BLaER1 (cell line): ENCODE measurements around the gene CTBP1.

ENCODE experiments used
- H3K27ac ChIP-seq: shearing (Covaris generic); formaldehyde crosslinking; 2 replicates; pipeline ENCODE4 v1.8.1; 2022
- H3K27me3 ChIP-seq: shearing (Covaris generic); formaldehyde crosslinking; 2 replicates; pipeline ENCODE4 v1.8.1; 2022
- H3K36me3 ChIP-seq: shearing (Covaris generic); formaldehyde crosslinking; 2 replicates; pipeline ENCODE4 v1.8.1; 2022
- H3K4me1 ChIP-seq: shearing (Covaris generic); formaldehyde crosslinking; 2 replicates; pipeline ENCODE4 v1.8.1; 2022
- H3K4me2 ChIP-seq: shearing (Covaris generic); formaldehyde crosslinking; 2 replicates; pipeline ENCODE4 v1.8.1; 2022
- H3K4me3 ChIP-seq: shearing (Covaris generic); formaldehyde crosslinking; 2 replicates; pipeline ENCODE4 v1.8.1; 2022
- H3K9ac ChIP-seq: shearing (Covaris generic); formaldehyde crosslinking; 2 replicates; pipeline ENCODE4 v1.8.1; 2022
- H3K9me3 ChIP-seq: shearing (Covaris generic); formaldehyde crosslinking; 2 replicates; pipeline ENCODE4 v1.8.1; 2022
- H4K20me1 ChIP-seq: shearing (Covaris generic); formaldehyde crosslinking; 2 replicates; pipeline ENCODE4 v1.8.1; 2022
- Cebpa-rat ChIP-seq: shearing (Covaris generic); IDR thresholded peaks from 2 replicates; pipeline ENCODE4 v1.8.1; 2022

The CTBP1 gene

GRCh38 chr4:1218634-1219565 lies 30.0 kb downstream of the CTBP1 start:
- 0 out of 2 replicates have a peak, but pooled peaks cover 5% of the 10 kb centered on the region for H3K27me3 ChIP-seq
- peak overlapping the region; percentile 66; the same call in 1 of the 2 replicates for H3K9ac ChIP-seq
- H3K36me3 ChIP-seq: peaks cover 44% of the 10 kb centered on the region
- no peak for TF ChIP-seq Cebpa-rat
- peak overlapping the region; percentile 60 for H3K4me3 ChIP-seq
- H4K20me1 ChIP-seq: peaks cover 100% of the 10 kb centered on the region
- H3K9me3 ChIP-seq: no peaks in the 10 kb centered on the region
- peak overlapping the region; percentile 85 for H3K27ac ChIP-seq
- H3K4me1 ChIP-seq: peaks cover 99% of the 10 kb centered on the region
- H3K4me2 ChIP-seq: peak overlapping the region; percentile 95

DNA sequence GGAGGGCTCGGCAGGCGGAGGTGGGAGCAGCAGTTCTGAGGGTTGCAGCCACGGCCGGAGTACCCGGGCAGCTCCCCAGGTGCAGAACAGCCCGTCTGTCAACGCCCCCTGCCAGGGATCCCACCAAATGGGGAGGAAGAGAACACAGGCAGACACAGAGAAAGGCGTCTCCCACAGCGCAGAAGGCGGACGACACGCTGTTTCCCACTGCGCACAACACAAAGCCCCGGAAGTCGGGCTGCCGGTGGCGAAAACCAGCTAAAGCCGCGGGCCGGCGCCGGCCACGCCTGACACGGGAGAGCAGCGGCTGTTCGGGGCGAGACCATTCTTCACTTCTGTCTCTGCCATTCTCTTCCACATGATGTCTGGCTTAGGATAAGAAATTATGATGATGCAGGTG lies 31.6 kb downstream of the CTBP1 start:
- H3K4me2 ChIP-seq: peak overlapping the region; percentile 95
- 0 out of 2 replicates have a peak, but pooled peaks cover 5% of the 10 kb centered on the region for H3K27me3 ChIP-seq
- peak overlapping the region; percentile 85 for H3K27ac ChIP-seq
- peak overlapping the region; percentile 66 for H3K9ac ChIP-seq
- H3K36me3 ChIP-seq: peaks cover 44% of the 10 kb centered on the region
- H4K20me1 ChIP-seq: peaks cover 100% of the 10 kb centered on the region
- no peaks in the 10 kb centered on the region for H3K9me3 ChIP-seq
- TF ChIP-seq Cebpa-rat: no peak
- H3K4me3 ChIP-seq: peak overlapping the region; percentile 60
- peaks cover 100% of the 10 kb centered on the region for H3K4me1 ChIP-seq

GRCh38 chr4:1216869-1217294 lies 32.0 kb downstream of the CTBP1 start:
- TF ChIP-seq Cebpa-rat: no peak
- 0 out of 2 replicates have a peak, but pooled peaks cover 5% of the 10 kb centered on the region for H3K27me3 ChIP-seq
- H3K9me3 ChIP-seq: no peaks in the 10 kb centered on the region
- peak overlapping the region; percentile 66 for H3K9ac ChIP-seq
- peaks cover 47% of the 10 kb centered on the region for H3K36me3 ChIP-seq
- peak overlapping the region; percentile 85 for H3K27ac ChIP-seq
- peaks cover 100% of the 10 kb centered on the region for H4K20me1 ChIP-seq
- H3K4me1 ChIP-seq: peaks cover 96% of the 10 kb centered on the region
- peak overlapping the region; percentile 60 for H3K4me3 ChIP-seq
- peak overlapping the region; percentile 95 for H3K4me2 ChIP-seq

DNA sequence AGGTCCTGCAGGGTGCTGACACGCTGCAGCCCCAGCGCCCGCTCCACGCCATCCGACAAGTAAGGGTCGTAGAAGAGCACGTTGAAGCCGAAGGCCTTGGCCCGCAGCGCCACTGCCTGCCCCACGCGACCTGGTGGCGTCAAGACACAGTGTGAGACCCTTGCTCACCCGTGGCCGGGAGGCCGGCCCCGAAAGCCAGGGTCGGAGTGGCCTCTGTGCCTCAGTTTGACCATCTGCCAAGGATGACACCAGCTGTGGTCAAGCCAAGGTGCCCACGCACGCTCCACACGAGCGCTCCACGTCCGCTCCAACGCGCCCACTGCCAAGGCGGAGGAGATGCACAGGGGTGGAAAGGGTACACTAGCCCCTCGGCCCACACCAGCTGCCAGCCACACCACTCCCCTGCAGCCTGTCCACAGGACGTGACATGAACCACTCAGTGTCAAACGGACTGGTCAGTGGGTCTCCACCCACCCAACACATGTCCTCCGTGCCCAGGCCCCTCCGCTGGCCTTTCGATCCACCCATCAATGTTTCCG lies 32.8 kb downstream of the CTBP1 start:
- H3K9ac ChIP-seq: peak overlapping the region; percentile 57; the same call in 1 of the 2 replicates
- no peak for TF ChIP-seq Cebpa-rat
- H4K20me1 ChIP-seq: peaks cover 100% of the 10 kb centered on the region
- no peaks in the 10 kb centered on the region for H3K9me3 ChIP-seq
- peak overlapping the region; percentile 85 for H3K27ac ChIP-seq
- H3K4me2 ChIP-seq: peak overlapping the region; percentile 95
- H3K27me3 ChIP-seq: no peaks in the 10 kb centered on the region
- H3K4me3 ChIP-seq: peak overlapping the region; percentile 60
- peaks cover 93% of the 10 kb centered on the region for H3K4me1 ChIP-seq
- peaks cover 54% of the 10 kb centered on the region for H3K36me3 ChIP-seq

- peak overlapping the region; percentile 60; the same call in 1 of the 2 replicates for H3K4me3 ChIP-seq
- H3K4me2 ChIP-seq: peak overlapping the region; percentile 95
- no peaks in the 10 kb centered on the region for H3K27me3 ChIP-seq
- peaks cover 93% of the 10 kb centered on the region for H3K4me1 ChIP-seq
- H3K36me3 ChIP-seq: peaks cover 61% of the 10 kb centered on the region
- no peak for TF ChIP-seq Cebpa-rat
- no peaks in the 10 kb centered on the region for H3K9me3 ChIP-seq
- peaks cover 100% of the 10 kb centered on the region for H4K20me1 ChIP-seq
- H3K9ac ChIP-seq: no peak overlapping the region
- H3K27ac ChIP-seq: peak overlapping the region; percentile 29; the same call in 1 of the 2 replicates
Observed at GRCh38 chr4:1215141-1216075, 33.5 kb downstream of the CTBP1 start.

DNA sequence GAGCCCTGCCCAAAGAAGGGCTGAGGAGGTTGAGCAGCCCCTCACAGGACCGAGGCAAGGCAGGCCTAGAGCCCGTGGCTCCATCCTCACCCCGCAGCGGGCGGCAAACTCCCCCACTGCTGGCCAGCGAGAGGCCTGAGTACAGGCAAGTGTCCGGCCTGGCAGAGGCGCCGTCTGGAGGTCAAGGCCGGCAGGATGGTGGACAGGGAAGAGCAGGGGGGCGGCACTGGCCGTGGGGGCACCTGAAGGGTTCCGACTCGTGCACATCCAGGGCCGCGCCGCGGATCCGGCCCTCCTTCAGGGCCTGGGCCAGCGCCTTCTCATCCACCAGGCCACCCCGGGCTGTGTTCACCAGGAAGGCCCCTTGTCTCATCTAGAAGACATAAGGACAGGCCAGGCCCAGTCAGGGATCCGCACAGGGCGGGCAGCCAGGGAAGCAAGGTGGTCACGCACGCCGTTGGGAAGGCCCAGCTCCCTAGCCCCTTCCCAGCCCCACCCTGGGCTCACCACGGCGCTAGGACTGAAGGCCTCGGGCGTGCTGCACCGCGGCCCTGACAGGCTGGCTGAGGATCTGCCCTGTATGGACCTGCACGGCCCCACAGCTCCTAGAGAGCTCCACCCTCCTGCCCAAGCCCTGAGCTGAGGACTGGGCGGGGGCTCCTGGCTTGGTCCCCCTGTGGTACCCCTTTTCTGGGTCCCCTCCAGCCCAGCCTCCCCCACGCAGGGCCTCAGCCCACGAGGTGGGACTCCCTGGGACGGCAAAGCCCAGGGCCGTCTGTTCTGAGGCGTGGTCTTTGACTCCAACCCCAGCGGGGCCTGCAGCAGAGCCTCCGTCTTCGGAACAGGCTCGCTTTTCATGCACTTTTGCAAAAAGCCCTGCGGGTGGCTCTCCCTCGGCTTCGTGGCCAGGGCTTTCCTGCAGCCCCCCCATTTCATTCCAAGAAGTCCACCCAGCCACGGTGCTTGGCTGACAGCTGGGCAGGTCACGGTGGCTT lies 34.5 kb downstream of the CTBP1 start:
- H3K27ac ChIP-seq: peak overlapping the region; percentile 20; the same call in 1 of the 2 replicates
- no peaks in the 10 kb centered on the region for H3K27me3 ChIP-seq
- no peak overlapping the region; the same call in 1 of the 2 replicates for H3K4me3 ChIP-seq
- no peaks in the 10 kb centered on the region for H3K9me3 ChIP-seq
- H4K20me1 ChIP-seq: peaks cover 100% of the 10 kb centered on the region
- TF ChIP-seq Cebpa-rat: no peak
- peaks cover 63% of the 10 kb centered on the region for H3K36me3 ChIP-seq
- peaks cover 93% of the 10 kb centered on the region for H3K4me1 ChIP-seq
- peak overlapping the region; percentile 29; the same call in 1 of the 2 replicates for H3K9ac ChIP-seq
- H3K4me2 ChIP-seq: peak overlapping the region; percentile 95

DNA sequence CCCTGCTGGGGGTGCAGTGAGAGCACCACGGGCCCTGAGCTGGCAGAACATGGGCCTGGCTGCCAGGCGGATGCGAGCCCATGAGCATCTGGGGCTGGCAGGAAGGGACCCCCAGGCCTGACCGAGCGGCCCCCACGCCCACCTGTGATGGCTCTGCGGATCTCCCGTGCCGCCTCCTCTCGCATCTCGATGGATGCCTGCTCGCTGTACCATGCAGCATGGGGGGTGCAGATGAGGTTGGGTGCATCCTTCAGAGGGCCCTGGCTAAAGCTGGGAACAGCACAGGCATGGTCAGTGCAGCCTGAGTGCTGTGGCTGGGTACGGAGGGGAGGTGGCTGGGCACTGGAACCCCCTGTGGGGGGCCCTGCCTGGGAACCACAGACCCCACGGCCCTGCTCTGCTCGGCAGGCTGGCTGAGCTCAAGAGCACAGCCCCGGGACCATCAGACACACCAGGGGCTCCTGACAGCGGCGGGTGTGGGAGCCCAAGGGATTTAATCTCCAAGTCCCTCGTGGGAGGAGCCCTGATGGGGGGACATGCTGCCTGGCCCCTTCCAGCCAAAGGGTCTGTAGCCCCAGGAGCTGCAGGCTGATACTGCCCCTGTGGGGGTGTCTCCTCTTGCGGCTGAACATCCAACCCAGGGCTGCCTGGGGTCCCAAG lies 35.5 kb downstream of the CTBP1 start:
- peaks cover 93% of the 10 kb centered on the region for H3K4me1 ChIP-seq
- peaks cover 63% of the 10 kb centered on the region for H3K36me3 ChIP-seq
- H3K27ac ChIP-seq: peak overlapping the region; percentile 20; the same call in 1 of the 2 replicates
- H3K9me3 ChIP-seq: no peaks in the 10 kb centered on the region
- peak overlapping the region; percentile 95 for H3K4me2 ChIP-seq
- H3K27me3 ChIP-seq: no peaks in the 10 kb centered on the region
- H3K9ac ChIP-seq: no peak overlapping the region; the same call in 1 of the 2 replicates
- no peak for TF ChIP-seq Cebpa-rat
- H3K4me3 ChIP-seq: no peak overlapping the region; the same call in 1 of the 2 replicates
- peaks cover 100% of the 10 kb centered on the region for H4K20me1 ChIP-seq
